ENCODE measurements around the gene ATP2A2. TPM values are rescaled to one million over a fixed set of nuclear protein-coding genes. Genes with fewer than 3 reads are reported as not detected.

Gene ATP2A2
- total RNA-seq, 3 donors from 2014 or later: 95.1 to 109 (median 102) TPM

DNA sequence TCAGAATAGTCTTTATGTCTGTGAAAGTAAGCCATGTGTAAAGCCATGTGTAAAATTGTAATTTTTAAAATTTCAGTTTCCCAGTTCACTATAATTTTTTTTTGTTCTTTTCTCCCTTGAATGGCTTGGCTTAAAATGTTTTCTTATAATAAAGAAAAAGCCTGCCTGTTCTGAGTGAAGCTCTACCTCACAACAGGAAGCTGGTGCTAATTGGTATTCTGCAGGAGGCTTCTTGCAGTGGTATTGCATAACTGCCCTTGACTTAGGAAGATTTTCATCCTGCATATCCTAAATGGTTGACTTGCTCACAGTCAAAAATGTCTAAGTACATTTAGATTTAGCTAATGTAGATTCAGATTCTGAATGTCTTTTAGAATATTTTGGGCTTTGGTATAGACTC lies 49.5 kb downstream of the ATP2A2 start:
- peaks cover 13% of the 10 kb centered on the region for H3K36me3 ChIP-seq
- no peak for DNase-seq (ENCODE audit: low spot score in 2 of 2)
- H3K9me3 ChIP-seq: no peaks in the 10 kb centered on the region
- no peaks in the 10 kb centered on the region for H3K27me3 ChIP-seq
- no peaks in the 10 kb centered on the region for H3K4me1 ChIP-seq
- H3K4me3 ChIP-seq: no peak overlapping the region
- peak overlapping the region in 1 of 2 donors; percentile 27 for H3K27ac ChIP-seq
- intact Hi-C loops (cut with DNase I; ENCODE audit: low total_unique reads): no loop called here
- TF ChIP-seq, protein P1, sequence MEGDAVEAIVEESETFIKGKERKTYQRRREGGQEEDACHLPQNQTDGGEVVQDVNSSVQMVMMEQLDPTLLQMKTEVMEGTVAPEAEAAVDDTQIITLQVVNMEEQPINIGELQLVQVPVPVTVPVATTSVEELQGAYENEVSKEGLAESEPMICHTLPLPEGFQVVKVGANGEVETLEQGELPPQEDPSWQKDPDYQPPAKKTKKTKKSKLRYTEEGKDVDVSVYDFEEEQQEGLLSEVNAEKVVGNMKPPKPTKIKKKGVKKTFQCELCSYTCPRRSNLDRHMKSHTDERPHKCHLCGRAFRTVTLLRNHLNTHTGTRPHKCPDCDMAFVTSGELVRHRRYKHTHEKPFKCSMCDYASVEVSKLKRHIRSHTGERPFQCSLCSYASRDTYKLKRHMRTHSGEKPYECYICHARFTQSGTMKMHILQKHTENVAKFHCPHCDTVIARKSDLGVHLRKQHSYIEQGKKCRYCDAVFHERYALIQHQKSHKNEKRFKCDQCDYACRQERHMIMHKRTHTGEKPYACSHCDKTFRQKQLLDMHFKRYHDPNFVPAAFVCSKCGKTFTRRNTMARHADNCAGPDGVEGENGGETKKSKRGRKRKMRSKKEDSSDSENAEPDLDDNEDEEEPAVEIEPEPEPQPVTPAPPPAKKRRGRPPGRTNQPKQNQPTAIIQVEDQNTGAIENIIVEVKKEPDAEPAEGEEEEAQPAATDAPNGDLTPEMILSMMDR (IDR thresholded peaks at IDR 0.05): no peak

DNA sequence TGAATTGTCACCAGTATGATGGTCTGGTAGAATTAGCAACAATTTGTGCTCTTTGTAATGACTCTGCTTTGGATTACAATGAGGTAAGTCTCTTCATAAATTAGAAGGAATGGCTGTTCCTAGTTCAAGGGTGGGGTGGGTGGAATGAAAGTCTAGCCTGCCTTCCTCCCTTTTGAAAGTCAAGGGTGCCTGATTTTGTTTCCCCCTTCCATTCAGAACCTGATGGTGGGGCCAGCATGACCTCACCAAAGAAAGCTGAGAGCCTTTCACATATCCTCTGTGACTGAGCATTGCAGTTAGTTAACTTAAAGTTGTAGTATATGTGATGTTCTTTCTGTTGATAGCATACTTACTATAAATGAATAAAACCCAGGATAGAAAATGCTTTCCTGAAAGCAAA lies 52.2 kb downstream of the ATP2A2 start:
- intact Hi-C loops (cut with DNase I; ENCODE audit: low total_unique reads): no loop called here
- DNase-seq (ENCODE audit: low spot score in 2 of 2): no peak
- peaks cover 3% of the 10 kb centered on the region for H3K36me3 ChIP-seq
- no peak overlapping the region for H3K27ac ChIP-seq
- no peaks in the 10 kb centered on the region for H3K27me3 ChIP-seq
- H3K4me3 ChIP-seq: no peak overlapping the region
- TF ChIP-seq POLR2A (IDR thresholded peaks at IDR 0.05) (no peak), POLR2AphosphoS5 (IDR thresholded peaks at IDR 0.05) (no peak)
- TF ChIP-seq, protein P1 (IDR thresholded peaks at IDR 0.05): no peak
- no peaks in the 10 kb centered on the region for H3K4me1 ChIP-seq
- no peaks in the 10 kb centered on the region for H3K9me3 ChIP-seq

DNA sequence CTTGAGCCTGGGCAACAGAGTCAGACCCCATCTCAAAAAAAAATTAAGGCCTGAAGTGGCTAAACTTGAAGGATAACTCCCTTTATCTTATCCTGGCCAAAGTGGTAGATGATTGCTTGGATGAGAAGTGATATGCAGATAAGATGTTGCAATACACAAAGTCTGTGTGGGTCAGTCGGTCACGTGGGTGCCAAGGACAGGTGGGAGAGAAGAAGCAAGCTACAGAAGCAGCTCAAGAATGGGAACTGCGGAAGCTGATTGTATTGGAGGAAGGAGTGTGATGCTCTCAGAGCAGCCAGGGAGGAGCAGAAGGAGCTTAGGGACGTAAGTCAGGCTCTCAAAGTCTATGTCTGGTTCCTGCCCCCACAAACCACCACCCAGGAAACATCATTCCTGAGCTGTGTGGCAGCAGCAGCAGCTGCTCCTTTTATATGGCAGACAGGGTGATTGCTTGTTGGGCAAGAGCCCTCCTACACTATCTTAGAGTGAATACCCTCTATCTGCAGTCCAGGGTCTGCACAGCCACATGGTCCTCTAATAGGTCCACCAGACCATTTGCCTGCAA lies 54.5 kb downstream of the ATP2A2 start:
- no peak overlapping the region for H3K27ac ChIP-seq
- no peaks in the 10 kb centered on the region for H3K27me3 ChIP-seq
- no peaks in the 10 kb centered on the region for H3K9me3 ChIP-seq
- no peak for DNase-seq (ENCODE audit: low spot score in 2 of 2)
- H3K4me3 ChIP-seq: no peak overlapping the region
- H3K4me1 ChIP-seq: peaks cover 0 to 3% of the 10 kb centered on the region in 2 donors
- no peaks in the 10 kb centered on the region for H3K36me3 ChIP-seq
- TF ChIP-seq, protein P1 (IDR thresholded peaks at IDR 0.05): no peak
- TF ChIP-seq POLR2AphosphoS5 (IDR thresholded peaks at IDR 0.05) (no peak), POLR2A (IDR thresholded peaks at IDR 0.05) (no peak)
- intact Hi-C loops (cut with DNase I; ENCODE audit: low total_unique reads): no loop called here

DNA sequence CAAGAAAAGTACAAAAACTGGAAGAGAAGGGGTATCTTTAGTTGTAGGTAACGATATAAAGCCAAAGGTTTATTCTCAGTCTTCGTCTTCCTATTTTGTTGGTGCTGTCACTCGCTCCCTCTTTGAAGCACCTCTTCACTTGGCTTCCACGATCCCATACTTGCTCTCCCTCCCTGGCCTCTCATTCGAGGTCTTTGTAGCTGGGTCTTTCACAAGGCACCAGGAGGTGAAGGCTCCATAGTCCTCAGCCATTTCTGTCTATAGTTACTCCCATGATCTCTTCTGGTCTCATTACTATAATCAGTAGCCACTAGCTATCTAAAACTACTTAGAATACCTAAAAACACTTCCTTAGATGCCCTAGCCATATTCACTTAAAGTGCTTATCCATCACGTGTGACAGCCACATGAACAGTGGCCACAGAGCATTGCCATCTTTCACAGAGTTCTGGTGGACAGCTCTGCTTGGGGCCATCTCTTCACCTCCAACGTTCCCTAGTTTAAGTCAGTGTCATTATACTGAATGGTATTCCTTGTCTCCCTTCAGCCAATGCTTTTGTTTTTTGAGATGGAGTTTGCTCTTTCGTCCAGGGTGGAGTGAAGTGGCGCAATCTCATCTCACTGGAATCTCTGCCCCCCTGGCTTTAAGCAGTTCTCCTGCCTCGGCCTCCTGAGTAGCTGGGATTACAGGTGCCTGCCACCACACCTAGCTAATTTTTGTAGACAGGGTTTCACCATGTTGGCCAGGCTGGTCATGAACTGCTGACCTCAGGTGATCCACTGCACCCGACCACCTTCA lies 57.1 kb downstream of the ATP2A2 start:
- Histone ChIP-seq H3K36me3 (peaks cover 6% of the 10 kb centered on the region), H3K27me3 (no peaks in the 10 kb centered on the region), H3K4me1 (peaks cover 0 to 3% of the 10 kb centered on the region in 2 donors), H3K4me3 (no peak overlapping the region), H3K27ac (peak overlapping the region; percentile 78 to 91), H3K9me3 (no peaks in the 10 kb centered on the region)
- no peak for DNase-seq (ENCODE audit: low spot score in 2 of 2)
- TF ChIP-seq POLR2AphosphoS5 (IDR thresholded peaks at IDR 0.05) (no peak), POLR2A (IDR thresholded peaks at IDR 0.05) (no peak)
- TF ChIP-seq, protein P1 (IDR thresholded peaks at IDR 0.05): no peak
- intact Hi-C loops (cut with DNase I; ENCODE audit: low total_unique reads): no loop called here

DNA sequence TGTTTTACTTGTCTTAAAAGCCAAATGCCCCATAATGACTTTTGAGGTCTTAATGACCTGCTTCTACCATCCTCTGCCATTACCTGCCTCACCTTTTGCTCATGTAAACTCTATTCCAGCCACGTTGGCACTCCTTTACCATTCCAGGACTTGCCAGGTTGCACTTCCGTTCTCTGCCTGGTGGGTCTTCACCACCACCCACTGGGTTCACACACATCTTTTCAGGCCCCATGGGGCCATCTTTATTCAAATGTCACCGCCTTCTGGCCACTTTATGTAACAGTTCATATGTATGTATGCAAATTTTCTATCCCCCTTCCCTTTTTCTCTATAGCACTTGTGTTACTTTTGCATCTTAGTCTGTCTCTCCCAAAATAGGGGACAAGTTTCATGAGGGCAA lies 57.7 kb downstream of the ATP2A2 start:
- Histone ChIP-seq H3K27ac (peak overlapping the region; percentile 78 to 91), H3K36me3 (peaks cover 6% of the 10 kb centered on the region), H3K4me3 (no peak overlapping the region)

More for the DNA sequence above, 57.7 kb downstream of the ATP2A2 start:
- no peak for DNase-seq (ENCODE audit: low spot score in 2 of 2)
- intact Hi-C loops (cut with DNase I; ENCODE audit: low total_unique reads): no loop called here
- H3K27me3 ChIP-seq: no peaks in the 10 kb centered on the region
- no peaks in the 10 kb centered on the region for H3K9me3 ChIP-seq
- H3K4me1 ChIP-seq: peaks cover 0 to 3% of the 10 kb centered on the region in 2 donors
- no peak for TF ChIP-seq POLR2AphosphoS5 (IDR thresholded peaks at IDR 0.05)
- TF ChIP-seq, protein P1 (IDR thresholded peaks at IDR 0.05): no peak
- TF ChIP-seq POLR2A (IDR thresholded peaks at IDR 0.05): no peak
